ENCODE data around the gene RERE.

The RERE gene

DNA sequence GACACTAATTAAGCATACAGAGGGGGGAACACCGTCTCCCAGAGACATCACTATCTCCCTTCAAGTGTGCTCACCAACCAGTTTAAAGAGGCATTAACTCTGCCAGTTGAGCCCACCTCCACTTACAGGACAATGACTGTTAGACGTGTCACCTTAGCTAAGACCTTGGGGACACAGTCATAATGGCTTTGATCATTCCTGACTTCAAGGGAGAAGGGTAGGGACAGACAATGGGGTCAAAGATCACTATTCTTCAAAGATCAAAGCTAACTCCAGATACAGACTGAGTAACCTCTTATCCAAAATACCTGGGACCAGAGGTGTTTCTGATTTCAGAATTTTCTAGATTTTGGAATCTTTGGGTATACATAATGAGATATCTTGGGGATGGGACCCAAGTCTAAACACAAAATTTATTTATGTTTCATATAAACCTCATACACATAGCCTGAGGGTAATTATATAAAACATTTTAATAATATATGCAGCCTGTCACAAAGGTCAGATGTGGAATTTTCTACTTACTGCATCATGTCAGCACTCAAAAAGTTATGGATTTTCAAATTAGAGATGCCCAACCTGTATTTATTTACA, 253.4 kb downstream of the RERE start:
- peak; percentile 55 for DNase-seq

DNA sequence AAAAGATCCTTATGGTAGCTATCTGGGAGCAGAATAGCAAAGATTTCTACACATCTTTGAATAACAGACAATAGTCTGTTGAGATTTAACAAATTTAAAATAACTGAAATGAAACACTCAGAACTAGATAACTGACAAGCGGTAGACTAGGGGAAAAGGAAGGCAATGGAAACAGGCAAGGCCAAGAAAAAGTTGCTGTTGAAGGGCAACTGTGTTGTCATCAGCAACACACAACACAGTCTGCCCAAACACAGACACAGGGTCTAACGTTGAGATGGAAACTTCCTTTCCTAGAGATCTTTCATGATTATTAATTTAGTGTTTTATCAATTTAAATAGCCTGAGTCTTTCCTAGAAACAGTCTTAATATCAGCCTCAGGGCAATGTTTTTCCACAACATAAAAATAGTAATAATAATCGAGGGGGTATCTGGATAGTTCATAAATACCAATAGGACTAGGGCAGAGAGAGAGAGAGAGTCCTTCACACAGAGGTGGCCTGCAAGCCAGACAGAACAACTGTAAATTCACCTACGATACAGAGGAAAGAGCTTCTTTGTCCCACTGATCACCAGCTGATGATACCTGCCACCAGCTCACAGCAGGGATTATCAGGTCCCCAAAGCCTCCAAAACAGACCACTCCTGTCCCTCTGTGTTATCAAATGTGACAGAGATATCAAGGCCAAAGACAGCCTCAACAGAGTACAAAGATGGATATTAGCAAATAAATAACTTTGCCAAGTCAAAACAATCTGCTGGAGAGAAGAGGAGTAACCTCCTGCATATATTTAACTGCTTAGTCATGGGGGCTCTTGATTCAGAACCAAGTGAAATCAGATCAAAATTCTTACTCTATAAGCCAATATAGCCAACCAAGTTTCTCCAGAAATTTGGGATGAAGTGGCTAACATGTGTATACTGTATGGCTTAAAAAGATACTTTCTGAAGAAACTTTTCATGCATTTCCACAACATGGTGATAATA, 254.3 kb downstream of the RERE start:
- DNase-seq = no peak

- DNase-seq = no peak
These were observed 255.2 kb downstream of the RERE start for GRCh38 chr1:8562222-8562621.

DNA sequence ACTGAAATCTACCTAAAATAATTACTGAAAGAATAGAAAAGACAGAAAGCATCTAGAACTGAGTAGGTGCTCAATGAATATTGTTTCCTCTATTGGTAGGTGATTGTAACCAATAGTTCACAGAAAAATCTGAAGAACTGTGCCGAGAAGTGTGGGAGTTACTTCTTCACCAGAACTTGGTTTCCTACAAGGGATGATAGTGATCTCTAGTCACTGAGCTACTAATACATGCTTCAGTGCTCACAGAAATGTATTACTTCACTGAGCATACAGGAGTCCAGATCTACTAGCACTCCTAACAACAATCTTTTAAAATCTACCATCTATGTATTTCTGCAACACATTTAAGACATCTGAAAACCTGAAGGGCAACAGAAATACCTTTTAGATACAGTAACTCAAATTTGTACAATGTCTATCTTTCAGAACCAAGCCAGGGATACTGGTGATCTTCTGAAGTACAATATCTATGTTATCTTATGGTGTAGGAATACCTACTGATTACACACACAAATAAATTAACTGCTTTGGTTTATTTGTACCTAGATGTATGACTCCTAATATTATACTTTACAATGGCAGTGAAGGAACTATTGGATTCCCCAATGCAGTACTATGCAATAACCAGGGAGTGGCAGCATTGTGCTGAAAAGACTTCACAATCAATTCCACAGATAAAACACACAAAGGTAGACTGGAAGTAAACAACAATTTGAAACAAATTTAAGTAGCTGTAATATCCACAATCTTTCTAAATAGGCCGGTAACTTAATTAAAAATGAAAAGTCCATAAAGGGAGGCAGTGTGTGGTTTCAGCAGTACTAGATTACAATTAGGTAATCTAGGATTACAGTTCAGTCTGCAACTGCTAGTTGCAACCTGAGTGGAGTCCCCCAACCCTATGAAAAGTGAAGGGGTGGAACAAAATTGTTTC, 256.6 kb downstream of the RERE start:
- peak; percentile 76 for DNase-seq

DNA sequence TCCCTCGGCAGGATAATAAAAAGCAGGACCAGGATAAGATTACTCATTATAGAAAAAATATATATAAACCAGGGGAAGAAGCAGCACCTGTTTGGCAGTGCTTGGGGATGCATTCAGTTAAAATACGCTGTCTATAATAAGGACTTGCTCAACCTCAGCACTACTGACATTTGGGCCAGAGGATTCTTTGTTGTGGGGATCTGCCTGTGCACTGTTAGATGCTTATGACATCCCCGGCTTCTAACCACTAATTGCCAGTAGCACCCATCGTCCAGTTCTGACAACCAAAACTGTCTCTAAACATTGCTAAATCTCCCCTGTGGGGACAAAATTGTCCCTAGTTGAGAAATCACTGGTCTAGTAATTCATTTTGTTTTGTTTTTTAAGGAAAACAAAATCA, 257.4 kb downstream of the RERE start:
- DNase-seq = no peak

DNA sequence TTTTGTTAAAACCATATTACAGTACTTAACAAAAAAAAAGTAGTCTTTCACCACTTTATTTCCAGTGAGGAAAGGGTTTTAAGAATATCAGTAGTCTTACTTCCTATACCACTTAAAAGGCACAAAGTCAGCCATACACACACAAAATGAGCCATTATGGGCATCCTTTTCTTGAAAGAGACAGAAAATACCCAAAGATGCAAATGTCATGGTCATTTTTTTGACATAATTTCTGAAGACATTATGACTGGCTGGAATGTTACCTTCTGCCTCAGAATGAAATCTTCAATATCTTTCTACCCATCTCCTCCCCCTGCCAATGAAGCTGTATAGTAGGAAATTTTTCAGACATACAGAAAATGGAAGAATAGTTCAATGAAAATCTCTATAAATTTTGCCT, 261.9 kb downstream of the RERE start:
- DNase-seq = no peak

DNA sequence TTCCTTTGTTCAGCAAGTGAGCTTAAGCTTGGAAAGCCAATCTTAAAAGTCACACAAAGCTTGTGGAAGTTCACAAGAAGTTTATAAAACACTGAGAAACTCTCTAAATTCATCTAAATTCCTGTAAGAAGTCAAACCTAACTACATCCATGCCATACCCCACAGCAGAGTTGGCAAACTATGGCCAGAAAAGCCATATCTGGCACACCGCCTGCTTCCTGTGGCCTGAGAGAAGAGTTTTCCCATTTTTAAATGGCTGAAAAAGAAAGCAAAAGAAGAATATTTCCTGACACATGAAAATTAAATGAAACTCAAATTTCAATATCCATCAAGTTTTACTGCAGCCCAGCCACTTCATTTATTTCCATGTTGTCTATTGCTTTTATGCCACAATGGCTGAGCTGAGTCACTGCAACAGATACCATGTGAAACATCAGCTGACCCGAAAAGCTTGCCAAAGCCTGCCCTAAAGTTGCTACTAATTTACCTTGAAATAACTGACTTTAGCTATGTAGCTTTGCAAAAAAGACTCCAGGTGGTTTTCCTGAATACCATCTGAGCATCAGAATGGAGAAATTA, 262.4 kb downstream of the RERE start:
- no peak for DNase-seq

DNA sequence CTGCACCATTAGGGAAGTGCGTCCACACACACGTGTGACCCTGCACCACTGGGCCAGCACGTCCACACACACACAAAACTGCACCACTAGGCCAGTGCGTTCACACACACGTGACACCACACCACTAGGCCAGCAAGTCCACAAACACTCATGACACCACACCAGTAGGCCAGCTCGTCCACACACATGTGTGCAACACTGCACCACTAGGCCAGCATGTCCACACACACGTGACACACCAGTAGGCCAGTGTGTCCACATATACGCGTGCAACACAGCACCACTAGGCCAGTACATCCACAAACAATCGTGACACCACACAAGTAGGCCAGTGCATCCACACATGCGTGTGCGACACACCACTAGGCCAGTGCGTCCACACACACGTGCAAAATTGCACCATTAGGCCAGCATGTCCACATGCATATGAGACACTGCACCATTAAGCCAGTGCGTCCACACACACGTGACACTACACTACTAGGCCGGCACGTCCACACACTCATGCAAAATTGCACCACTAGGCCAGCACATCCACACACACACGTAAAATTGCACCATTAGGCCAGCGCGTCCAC, 264.5 kb downstream of the RERE start:
- no peak for DNase-seq

DNA sequence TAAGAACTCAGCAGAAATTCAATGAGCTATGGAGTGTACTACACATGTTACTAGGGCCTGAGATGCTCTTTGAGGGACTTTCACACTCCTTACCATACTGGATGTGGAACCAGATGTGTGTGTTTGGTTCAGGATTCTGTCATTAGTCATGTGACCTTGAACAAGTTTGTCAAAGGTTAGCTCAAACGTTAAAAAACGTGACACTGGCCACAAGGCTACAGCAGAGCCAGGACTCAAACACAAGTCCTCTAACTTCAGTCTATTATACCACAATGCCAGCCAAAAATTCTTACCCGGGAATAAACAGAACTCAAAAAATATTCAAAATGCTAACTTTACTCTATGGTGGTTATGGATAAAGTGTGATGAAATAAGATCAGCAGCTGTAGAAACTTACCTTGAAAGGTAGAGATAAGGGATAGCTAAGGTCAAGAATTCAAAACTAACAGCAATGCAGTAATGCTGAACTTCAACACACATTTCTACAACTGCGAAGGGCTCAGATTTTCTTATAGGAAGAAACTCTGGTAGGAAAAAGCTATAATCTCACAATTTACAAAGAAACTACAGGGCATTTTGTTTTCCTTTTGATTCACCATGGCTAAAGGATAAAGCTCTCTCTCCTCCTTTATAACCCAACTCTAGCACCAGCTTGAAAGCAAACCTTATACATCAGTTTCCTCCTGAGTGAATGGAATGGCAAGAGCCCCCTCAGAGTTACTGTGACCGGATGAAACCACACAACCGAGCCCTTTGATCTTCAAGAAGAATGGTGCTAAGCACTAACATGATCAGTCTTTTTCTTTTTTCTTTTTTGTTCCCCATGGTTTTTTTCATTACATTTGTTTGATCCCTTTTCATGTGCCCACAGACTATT, 265.6 kb downstream of the RERE start:
- DNase-seq = no peak

GRCh38 chr1:8551057-8551456, 266.4 kb downstream of the RERE start:
- DNase-seq = no peak

- DNase-seq = no peak
These were observed 269.6 kb downstream of the RERE start for GRCh38 chr1:8547791-8548190.

DNA sequence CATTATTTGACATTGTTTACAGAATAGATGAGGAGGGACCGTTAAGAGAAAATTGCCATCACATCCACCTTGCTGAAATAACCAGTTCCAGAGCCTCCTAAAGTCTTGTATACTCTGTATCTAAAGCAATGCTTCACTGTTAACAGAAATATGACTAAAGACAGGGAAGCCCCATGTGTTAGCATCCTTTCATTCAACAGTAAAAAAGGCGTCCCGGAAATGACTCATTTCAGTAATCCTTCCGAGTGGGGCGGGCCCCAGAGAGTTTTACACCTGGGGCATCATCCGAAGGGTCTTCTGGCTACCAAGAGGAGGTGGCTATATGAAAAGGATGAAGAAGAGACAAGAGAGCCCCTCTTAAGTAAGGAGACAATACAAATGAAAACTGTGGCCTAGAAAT, 272.4 kb downstream of the RERE start:
- no peak for DNase-seq

- DNase-seq = no peak
These were observed 272.8 kb downstream of the RERE start for GRCh38 chr1:8544644-8545043.

DNA sequence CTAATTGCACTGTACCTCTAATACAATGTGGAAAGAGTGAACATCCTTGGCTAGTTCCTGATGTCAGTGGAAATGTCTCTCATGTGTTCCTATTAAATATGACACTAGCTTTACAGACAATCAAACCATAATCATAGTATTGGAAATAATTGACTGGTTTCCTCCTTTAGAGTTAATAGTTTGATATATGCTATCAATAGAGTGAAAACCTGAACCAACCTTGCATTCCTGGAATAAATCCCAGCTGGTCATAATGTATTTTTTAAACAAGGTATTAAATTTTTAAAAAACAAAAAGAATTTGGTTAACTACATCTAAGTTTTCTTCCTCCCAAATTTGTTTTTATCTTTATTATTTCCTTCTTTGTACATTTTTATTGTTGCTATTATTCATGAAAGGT, 273.5 kb downstream of the RERE start:
- DNase-seq = no peak

GRCh38 chr1:8541961-8542521, 275.4 kb downstream of the RERE start:
- no peak for DNase-seq

DNA sequence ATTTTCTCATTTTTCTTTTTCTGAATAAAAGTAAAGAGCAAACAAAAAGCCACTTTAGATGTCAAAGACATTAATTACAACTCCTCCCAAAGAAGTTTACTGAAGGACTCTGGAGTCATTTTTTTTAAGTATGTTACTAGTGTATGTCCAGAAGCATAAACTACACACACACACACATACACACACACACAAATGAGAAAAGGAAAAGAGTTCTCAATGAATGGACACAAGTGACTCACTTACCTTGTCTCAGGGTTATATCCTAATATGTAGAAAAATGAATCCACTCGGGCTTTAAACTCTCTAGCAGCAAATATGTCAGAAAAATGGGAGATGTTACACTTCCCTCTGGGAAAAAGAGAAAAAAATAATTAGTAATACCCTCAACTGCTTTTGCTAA, 276.5 kb downstream of the RERE start:
- DNase-seq = no peak

GRCh38 chr1:8540261-8540941, 277.0 kb downstream of the RERE start:
- no peak for DNase-seq

- no peak for DNase-seq
These were observed 277.8 kb downstream of the RERE start for GRCh38 chr1:8539683-8540082.

DNA sequence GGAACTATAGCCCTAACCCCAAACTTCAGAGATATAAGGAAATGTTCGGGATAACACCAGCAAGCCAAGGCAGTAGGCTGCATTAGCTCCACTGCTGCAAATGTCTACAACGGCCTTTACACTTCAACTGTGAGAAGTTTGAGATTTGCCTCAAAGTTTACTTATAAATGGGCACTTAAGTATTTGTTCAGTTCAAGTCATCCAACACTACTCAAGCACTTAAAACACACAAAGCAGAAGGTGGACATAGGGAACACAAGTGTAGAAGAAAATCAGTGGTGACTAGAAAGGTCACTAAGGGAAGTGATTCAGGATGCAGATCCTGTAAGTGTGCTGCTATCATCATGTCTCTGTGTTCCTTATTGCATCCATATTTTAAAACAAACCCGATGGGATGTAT, 278.9 kb downstream of the RERE start:
- peak; percentile 38 for DNase-seq

GRCh38 chr1:8537991-8538390, 279.4 kb downstream of the RERE start:
- no peak for DNase-seq

DNA sequence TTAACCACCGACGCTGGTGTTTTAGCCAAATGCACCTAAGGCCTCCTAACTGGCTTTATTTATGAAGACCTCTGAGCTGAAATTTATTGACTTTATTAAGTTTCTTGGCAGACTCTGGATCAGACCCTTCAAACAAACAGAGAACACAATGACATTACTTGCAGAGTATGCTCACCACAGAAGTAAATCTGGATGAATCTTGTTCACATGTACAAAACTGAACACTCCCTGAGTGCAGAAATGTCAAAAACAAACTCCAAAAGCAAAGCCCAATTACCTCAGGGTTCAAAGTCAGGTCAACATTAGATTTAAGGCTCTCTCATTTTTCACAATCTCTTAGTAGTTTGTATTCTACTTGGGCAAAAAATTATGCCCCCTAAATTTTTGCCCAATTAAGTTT, 280.9 kb downstream of the RERE start:
- DNase-seq = no peak
